GM18520 (cell line): Measurements from ENCODE around the gene PGD.
"Not testable (repeated sequence)": the region's sequence is repeated elsewhere in the genome, so short reads cannot be mapped to it uniquely, and the experiment has no call there.

ENCODE experiments used
- ATAC-seq: cut with Tn5 transposase; IDR thresholded peaks from one replicate; pipeline ENCODE4 v1.9.1; 2021; ENCODE audit not compliant: unreplicated experiment

PGD gene

GRCh38 chr1:10433790-10434189 is 34.9 kb downstream of the PGD start:
- ATAC-seq = no peak

- no peak for ATAC-seq
These were observed 35.7 kb downstream of the PGD start for GRCh38 chr1:10434590-10434989.

GRCh38 chr1:10437052-10437451 is 38.2 kb downstream of the PGD start:
- no peak for ATAC-seq

GRCh38 chr1:10438677-10439163 is 39.9 kb downstream of the PGD start:
- no peak for ATAC-seq

- no peak for ATAC-seq
These were observed 41.4 kb downstream of the PGD start for GRCh38 chr1:10440305-10440704.

- no peak for ATAC-seq
These were observed 41.9 kb downstream of the PGD start for GRCh38 chr1:10440794-10441193.

GRCh38 chr1:10444248-10444647 is 45.4 kb downstream of the PGD start:
- ATAC-seq = no peak

GRCh38 chr1:10444795-10445397 is 46.0 kb downstream of the PGD start:
- ATAC-seq = no peak

- no peak for ATAC-seq
These were observed 48.0 kb downstream of the PGD start for GRCh38 chr1:10446790-10447422.

GRCh38 chr1:10449751-10450150 is 50.9 kb downstream of the PGD start, which contains the start of gene CORT:
Gene CORT, plus strand, starts transcription at chr1:10450031. Its CDS starts 193 bp downstream, at chr1:10450224.
- no peak for ATAC-seq

- no peak for ATAC-seq
These were observed 51.4 kb downstream of the PGD start for GRCh38 chr1:10450156-10450814.

GRCh38 chr1:10450836-10451235 is 52.0 kb downstream of the PGD start:
- no peak for ATAC-seq

- ATAC-seq = no peak
These were observed 52.4 kb downstream of the PGD start for GRCh38 chr1:10451287-10451686.

- no peak for ATAC-seq
These were observed 57.2 kb downstream of the PGD start for GRCh38 chr1:10456048-10456447.

- no peak for ATAC-seq
These were observed 57.8 kb downstream of the PGD start for GRCh38 chr1:10456661-10457060.

GRCh38 chr1:10457462-10457861 is 58.6 kb downstream of the PGD start:
- not testable (repeated sequence) for ATAC-seq

GRCh38 chr1:10457875-10458274 is 59.0 kb downstream of the PGD start:
- ATAC-seq = no peak

GRCh38 chr1:10459184-10459583 is 60.3 kb downstream of the PGD start:
- ATAC-seq = no peak

GRCh38 chr1:10467078-10467477 is 68.2 kb downstream of the PGD start:
- ATAC-seq = no peak

GRCh38 chr1:10470043-10470442 is 71.2 kb downstream of the PGD start:
- ATAC-seq = no peak
